Measurements from ENCODE around the gene DHX8.

DHX8 gene

DNA sequence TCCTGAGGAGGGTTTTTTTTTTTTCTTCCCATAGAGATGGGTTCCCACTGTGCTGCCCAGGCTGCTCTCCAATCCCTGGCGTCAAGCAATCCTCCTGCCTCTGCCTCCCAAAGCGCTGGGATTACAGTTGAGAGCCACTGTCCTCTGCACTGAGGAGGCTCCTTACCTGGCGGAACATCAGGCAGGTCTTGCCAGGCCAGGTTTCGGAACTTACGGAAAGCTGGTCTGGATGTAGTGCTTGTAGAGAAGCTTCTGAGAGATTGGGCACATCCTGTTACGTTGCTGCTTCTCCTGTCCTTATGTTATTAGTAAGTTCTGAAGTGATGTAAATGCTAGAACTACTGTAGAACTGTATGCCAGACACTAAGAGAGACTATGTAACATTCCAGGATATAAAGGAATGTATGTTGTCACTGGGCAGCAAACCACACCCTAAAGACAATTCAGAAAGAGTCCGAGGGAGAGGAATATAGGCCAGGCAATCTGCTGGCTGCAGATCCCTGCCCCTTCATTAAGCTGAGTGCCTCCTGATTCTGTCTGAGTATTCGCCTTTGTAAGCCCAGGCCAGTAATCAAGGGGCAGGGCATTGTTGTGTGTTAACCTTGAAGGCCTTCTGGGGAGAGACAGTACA lies 41.3 kb downstream of the DHX8 start:
- H3K4me1 Mint-ChIP-seq, result peaks cover 7% of the 10 kb centered on the region
- no peaks in the 10 kb centered on the region for H3K9me3 Mint-ChIP-seq
- no peak for DNase-seq
- no peaks in the 10 kb centered on the region for H3K27me3 Mint-ChIP-seq
- peaks cover 38% of the 10 kb centered on the region for H3K36me3 Mint-ChIP-seq
- CTCF ChIA-PET, result interaction anchor here (1.3 kb wide), 2 partner anchors 41 to 52 kb away, joined by 5 read pairs; partner anchors contain the start of gene DHX8
- H3K27ac Mint-ChIP-seq, result peak overlapping the region; percentile 39
- H3K4me3 Mint-ChIP-seq, result no peak overlapping the region

- Mint-ChIP-seq H3K9me3 (no peaks in the 10 kb centered on the region), H3K4me1 (peaks cover 11% of the 10 kb centered on the region), H3K27ac (no peak overlapping the region), H3K4me3 (no peak overlapping the region), H3K36me3 (peaks cover 24% of the 10 kb centered on the region), H3K27me3 (no peaks in the 10 kb centered on the region)
- DNase-seq, result no peak
- CTCF ChIA-PET, result interaction anchor here (0.7 to 1.3 kb wide), 2 partner anchors 8 to 43 kb away, joined by 3 to 5 read pairs; partner anchors contain the start of gene DHX8
These were observed 43.3 kb downstream of the DHX8 start for GRCh38 chr17:43526886-43527648.

DNA sequence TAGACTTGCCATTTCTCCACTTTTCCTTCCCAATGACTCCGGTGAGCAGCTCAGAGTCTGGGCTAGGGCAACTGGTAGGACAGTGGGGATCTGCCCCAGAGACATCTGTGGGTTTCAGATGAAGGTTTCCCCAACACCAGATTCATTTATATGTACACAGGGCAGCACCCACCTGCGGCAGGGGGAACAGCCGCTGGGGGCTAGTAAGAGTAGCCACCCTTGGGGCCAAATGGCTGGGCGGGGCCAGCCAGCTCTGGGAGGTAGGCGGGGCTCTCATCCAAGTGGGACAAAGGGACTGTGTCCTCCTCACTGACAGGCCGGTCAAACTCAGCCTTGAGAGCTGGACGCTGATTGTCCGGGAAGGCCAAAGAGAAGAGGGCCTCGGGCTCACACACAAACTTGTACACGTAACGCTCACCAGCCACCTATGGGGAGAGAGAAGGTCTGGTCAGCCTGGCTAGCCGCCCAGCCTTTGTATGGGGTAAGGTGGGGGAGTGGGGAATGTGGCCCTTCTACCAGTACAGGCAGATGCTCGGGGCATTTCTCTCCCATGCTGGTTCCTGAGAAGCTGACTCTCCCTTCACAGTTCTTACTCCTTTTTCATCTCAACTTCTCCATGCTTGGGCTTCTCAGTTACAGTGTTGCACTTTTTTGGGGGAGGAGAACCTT lies 44.7 kb downstream of the DHX8 start:
- no peak overlapping the region for H3K27ac Mint-ChIP-seq
- CTCF ChIA-PET, result interaction anchor here (1.2 kb wide), 1 partner anchor 8 kb away, joined by 3 read pairs; no protein-coding TSS in a partner anchor
- no peaks in the 10 kb centered on the region for H3K9me3 Mint-ChIP-seq
- no peaks in the 10 kb centered on the region for H3K27me3 Mint-ChIP-seq
- H3K4me1 Mint-ChIP-seq, result peaks cover 11% of the 10 kb centered on the region
- peaks cover 16% of the 10 kb centered on the region for H3K36me3 Mint-ChIP-seq
- no peak overlapping the region for H3K4me3 Mint-ChIP-seq
- no peak for DNase-seq

DNA sequence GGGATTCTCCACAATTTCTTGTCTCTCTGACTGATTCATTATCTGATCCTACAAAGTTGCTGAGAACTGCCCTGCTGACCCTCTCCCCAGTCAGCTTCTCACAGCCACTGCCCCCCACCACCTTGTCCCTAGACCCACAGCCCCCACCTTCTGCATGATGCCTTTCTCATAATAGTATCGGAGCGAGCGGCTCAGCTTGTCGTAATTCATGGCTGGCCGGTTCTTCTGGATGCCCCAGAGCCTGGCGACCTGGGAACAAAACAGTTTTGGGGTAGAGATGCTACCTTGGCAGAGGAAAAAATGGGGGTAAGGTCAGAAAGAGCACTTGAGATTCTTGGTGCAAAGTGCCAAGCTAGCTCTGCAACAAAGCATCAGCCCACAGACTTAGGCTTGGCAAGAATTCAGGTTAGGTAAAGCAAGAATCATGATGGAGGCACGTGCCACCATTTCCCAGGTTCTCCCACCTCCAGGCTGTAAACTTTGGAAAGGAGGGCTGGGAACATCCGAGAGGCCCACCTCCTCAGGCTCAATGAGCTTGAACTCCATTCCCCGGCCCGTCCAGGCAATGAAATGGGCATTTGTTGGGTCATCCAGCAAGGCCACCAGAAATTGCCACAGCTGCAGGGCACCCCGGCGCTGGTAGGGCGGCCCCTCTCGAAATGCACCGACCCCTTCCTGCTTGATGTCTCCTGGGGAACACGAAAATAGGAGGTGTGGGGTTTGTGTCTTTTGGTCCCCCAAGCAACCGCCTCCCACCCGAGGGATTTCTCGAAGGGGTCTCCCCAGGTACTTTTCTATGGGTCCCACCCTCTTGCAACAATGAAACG lies 45.4 kb downstream of the DHX8 start:
- peaks cover 11% of the 10 kb centered on the region for H3K4me1 Mint-ChIP-seq
- H3K4me3 Mint-ChIP-seq, result no peak overlapping the region
- H3K27me3 Mint-ChIP-seq, result no peaks in the 10 kb centered on the region
- H3K27ac Mint-ChIP-seq, result no peak overlapping the region
- DNase-seq, result no peak
- peaks cover 8% of the 10 kb centered on the region for H3K36me3 Mint-ChIP-seq
- CTCF ChIA-PET, result no interaction called here
- H3K9me3 Mint-ChIP-seq, result no peaks in the 10 kb centered on the region

DNA sequence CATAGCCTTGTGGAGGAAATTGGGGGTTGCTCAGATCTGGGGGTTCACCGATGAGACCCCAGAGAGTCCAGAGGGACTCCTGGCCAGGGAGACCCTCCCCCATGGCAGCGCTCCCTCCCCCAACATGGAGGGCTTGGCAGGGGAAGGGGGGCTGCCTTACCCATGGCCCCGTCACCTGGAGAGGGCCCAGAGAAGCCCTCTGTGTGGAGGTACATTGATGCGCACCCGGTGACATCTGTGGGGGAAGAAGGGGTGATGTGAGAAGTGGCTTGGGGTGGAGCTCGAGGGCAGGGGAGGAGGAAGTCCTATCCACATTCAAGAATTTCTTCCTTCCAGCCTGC lies 46.1 kb downstream of the DHX8 start:
- Mint-ChIP-seq H3K4me1 (peaks cover 11% of the 10 kb centered on the region), H3K27me3 (no peaks in the 10 kb centered on the region), H3K4me3 (no peak overlapping the region), H3K36me3 (peaks cover 3% of the 10 kb centered on the region), H3K27ac (no peak overlapping the region), H3K9me3 (no peaks in the 10 kb centered on the region)
- CTCF ChIA-PET, result no interaction called here
- no peak for DNase-seq

GRCh38 chr17:43530288-43531081 lies 46.7 kb downstream of the DHX8 start:
- Mint-ChIP-seq H3K36me3 (peaks cover 3% of the 10 kb centered on the region), H3K4me1 (peaks cover 11% of the 10 kb centered on the region), H3K27ac (no peak overlapping the region), H3K4me3 (no peak overlapping the region), H3K27me3 (no peaks in the 10 kb centered on the region), H3K9me3 (no peaks in the 10 kb centered on the region)
- no peak for DNase-seq
- CTCF ChIA-PET, result interaction anchor here (1.8 kb wide), 1 partner anchor 10 kb away, joined by 4 read pairs; no protein-coding TSS in a partner anchor

- H3K27me3 Mint-ChIP-seq, result no peaks in the 10 kb centered on the region
These were observed 47.3 kb downstream of the DHX8 start for GRCh38 chr17:43531082-43531378.

DNA sequence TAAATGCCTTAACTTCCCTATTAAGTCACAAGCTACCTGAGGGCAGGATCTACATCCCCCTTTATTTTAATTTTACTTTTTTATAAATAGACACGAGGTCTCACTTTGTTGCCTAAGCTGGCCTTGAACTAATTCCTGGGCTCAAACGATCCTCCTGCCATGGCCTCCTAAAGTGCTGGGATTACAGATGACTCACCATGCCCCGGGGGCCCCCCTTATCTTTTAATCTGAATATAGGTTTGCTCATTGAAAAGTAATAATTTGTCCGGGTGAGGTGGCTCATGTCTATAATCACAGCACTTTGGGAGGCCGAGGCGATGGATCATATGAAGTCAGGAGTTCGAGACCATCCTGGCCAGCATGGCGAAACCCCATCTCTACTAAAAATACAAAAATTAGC lies 48.2 kb downstream of the DHX8 start:
- Mint-ChIP-seq H3K36me3 (no peaks in the 10 kb centered on the region), H3K4me3 (no peak overlapping the region), H3K9me3 (no peaks in the 10 kb centered on the region), H3K27ac (no peak overlapping the region), H3K4me1 (peaks cover 17% of the 10 kb centered on the region), H3K27me3 (no peaks in the 10 kb centered on the region)
- no peak for DNase-seq
- CTCF ChIA-PET, result interaction anchor here (0.8 to 1.8 kb wide), 2 partner anchors 12 to 29 kb away, joined by 3 to 4 read pairs; no protein-coding TSS in a partner anchor

More at GRCh38 chr17:43531082-43531378, 47.3 kb downstream of the DHX8 start:
- peaks cover 14% of the 10 kb centered on the region for H3K4me1 Mint-ChIP-seq
- no peak for DNase-seq
- no peak overlapping the region for H3K27ac Mint-ChIP-seq
- CTCF ChIA-PET, result interaction anchor here (0.8 to 1.8 kb wide), 2 partner anchors 11 to 28 kb away, joined by 3 to 4 read pairs; no protein-coding TSS in a partner anchor
- no peak overlapping the region for H3K4me3 Mint-ChIP-seq
- peaks cover 2% of the 10 kb centered on the region for H3K36me3 Mint-ChIP-seq
- H3K9me3 Mint-ChIP-seq, result no peaks in the 10 kb centered on the region

DNA sequence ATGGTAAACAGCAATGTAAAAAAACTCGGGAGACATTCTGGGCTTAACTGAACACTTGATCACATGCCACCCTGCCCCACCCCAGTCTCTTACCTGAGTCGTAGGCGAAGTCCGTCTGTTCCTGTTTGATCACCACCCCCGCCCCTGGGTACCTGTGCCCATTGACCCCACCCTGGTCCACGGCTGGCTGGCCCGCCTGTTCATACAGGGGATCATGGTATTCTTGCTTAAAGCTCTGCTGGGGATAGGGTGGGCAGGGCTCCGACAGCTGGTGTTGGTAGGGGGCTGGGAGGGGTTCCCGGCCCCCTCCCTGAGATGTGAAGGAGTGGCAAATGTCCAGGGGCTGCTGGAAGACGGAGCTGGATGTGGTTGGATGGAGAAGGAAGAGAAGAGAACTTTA lies 48.8 kb downstream of the DHX8 start:
- CTCF ChIA-PET, result no interaction called here
- Mint-ChIP-seq H3K36me3 (no peaks in the 10 kb centered on the region), H3K4me1 (peaks cover 17% of the 10 kb centered on the region), H3K4me3 (no peak overlapping the region), H3K27ac (no peak overlapping the region), H3K9me3 (no peaks in the 10 kb centered on the region), H3K27me3 (no peaks in the 10 kb centered on the region)
- no peak for DNase-seq

DNA sequence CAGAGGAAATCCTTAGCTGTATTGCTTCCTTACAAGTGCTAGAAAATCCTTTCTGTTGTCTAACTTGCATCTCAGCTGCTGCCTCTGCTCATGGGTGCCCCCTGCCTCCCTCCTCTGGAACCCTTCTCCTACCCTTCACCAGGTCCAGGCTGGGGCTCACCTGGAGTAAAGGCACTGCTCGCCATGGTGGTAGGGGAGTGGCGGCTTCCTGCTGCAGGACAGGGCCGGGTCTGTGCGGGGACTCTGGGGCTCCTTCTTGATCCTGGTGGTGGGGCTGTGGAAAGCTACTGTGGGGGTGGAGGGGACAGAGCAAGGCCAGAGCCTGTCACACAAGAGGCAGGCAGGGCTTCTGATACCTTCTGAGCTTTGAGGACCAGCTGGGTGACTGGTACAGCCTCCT lies 49.9 kb downstream of the DHX8 start:
- CTCF ChIA-PET, result no interaction called here
- H3K27me3 Mint-ChIP-seq, result no peaks in the 10 kb centered on the region
- no peak for DNase-seq
- H3K36me3 Mint-ChIP-seq, result no peaks in the 10 kb centered on the region
- H3K27ac Mint-ChIP-seq, result no peak overlapping the region
- H3K9me3 Mint-ChIP-seq, result no peaks in the 10 kb centered on the region
- no peak overlapping the region for H3K4me3 Mint-ChIP-seq
- H3K4me1 Mint-ChIP-seq, result peaks cover 17% of the 10 kb centered on the region

DNA sequence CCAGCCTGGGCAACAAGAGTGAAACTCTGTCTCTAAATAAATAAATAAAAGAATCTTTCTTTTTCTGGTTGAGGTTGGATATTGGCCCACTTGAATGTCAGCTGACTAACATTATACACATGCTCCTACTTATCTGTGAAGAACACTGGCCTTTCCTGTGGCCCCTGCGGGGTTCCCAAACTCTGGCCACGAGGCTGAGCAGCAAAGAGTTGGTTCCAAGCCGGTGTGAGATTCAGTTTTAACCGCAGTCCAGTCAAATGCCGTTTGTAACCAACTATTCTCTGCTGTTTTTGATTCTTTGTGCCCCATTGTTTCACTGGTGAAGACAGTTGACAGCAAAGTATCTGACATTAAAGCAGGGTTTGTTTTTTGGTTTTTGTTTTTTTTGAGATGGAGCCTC lies 51.1 kb downstream of the DHX8 start:
- Mint-ChIP-seq H3K36me3 (no peaks in the 10 kb centered on the region), H3K27me3 (no peaks in the 10 kb centered on the region), H3K4me3 (no peak overlapping the region), H3K9me3 (no peaks in the 10 kb centered on the region), H3K4me1 (peaks cover 11% of the 10 kb centered on the region), H3K27ac (no peak overlapping the region)
- no peak for DNase-seq
- CTCF ChIA-PET, result no interaction called here

- Mint-ChIP-seq H3K36me3 (no peaks in the 10 kb centered on the region), H3K9me3 (no peaks in the 10 kb centered on the region), H3K4me3 (no peak overlapping the region), H3K27me3 (peaks cover 6% of the 10 kb centered on the region), H3K4me1 (peaks cover 6% of the 10 kb centered on the region), H3K27ac (no peak overlapping the region)
- no peak for DNase-seq
- CTCF ChIA-PET, result interaction anchor here (0.9 to 1.0 kb wide), 2 partner anchors 8 to 41 kb away, joined by 3 read pairs; no protein-coding TSS in a partner anchor
These were observed 52.6 kb downstream of the DHX8 start for GRCh38 chr17:43536236-43536992.

Data from activated naive CD4-positive, alpha-beta T cell treated with anti-CD3 and anti-CD28 coated beads, Interleukin-2, amount 10 ng/mL, durations not matched to agents 7 days and 5 days (primary cell).